DMS53 treated with DMSO at 0.1 percent for 48 hours (cell line): ENCODE data around the gene DRC3.
A peak's percentile ranks its signal among the peaks of the same experiment; 100 is the strongest.

ENCODE experiments used
- DNase-seq: peaks from one replicate; lab custom pipeline; 2025; ENCODE audit not compliant: unreplicated experiment; lab: John Stamatoyannopoulos, UW

DRC3 gene

DNA sequence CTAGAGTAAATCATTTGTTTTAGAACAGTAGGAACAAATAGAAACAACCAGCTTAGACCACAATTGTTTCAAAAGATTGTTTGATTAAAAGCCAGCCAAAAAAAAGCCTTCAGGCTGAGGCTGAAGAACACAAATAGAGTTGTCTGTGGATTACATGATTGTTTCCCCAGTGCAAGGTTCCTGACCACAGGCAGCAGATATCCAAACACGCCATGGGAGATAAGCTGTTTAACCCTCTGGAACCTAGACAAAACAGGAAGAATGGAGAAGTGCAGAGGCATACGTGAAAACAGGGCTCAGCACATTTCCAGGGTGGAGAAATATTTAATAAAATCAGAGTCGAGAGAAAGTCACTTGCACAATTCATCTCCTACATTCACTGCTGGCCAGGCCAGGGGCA lies 45.3 kb downstream of the DRC3 start:
- no peak for DNase-seq

DNA sequence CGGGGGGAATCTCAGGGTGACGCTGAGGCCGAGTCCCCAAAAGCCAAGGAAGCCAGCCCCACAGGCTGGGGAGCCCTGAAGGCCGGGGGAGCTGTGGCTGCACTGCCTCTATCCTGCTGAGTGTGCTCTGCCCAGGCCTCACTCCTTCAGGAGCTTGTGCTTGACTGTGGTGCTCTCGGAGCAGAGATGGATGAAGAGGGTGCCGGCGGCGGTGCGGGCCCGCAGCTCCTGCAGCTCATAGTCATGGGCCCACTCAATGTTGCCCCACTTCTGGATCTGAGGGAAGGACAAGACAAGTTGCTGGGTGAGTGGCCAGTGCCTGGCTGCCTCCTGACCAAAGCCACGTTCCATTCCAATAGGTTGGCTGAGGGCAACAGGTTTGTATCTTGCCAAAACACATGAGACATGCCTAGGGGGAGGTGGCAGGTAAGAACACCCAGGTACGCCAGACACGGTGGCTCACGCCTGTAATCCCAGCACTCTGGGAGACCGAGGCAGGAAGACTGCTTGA lies 45.8 kb downstream of the DRC3 start:
- DNase-seq = no peak

DNA sequence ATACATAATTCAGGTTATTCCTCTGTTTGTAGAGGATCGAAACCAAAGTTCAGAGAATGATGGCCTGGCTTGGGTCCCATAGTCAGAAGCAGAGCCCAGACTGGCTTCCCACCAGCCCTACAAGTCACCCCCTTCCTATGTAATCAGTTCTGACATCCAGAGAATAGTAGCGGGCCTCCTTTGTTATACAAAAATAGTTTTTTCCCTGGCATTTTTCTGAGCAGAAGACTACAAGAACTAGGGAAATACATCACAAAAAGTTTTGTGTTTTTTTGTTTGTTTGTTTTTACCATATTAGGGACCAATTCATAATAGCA lies 47.1 kb downstream of the DRC3 start:
- no peak for DNase-seq

DNA sequence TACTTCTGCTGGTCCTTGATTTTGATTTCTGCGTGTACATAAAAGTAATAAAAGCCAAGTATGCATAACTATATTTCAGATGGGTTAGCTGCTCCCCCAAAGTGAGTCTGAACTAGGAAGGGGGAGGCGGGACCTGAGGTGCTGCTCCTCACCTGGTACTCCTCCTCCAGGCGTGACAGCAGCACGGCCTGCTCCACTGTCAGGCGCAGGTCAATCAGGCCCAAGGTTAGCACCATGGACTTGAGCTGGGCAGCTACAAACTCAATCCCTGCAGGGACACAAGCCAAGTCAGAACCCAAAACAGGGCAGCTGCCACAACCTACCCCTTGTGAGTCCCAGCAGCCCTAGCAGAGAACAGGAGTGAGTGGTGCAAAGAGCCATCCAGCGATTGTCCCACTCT lies 48.3 kb downstream of the DRC3 start:
- no peak for DNase-seq

DNA sequence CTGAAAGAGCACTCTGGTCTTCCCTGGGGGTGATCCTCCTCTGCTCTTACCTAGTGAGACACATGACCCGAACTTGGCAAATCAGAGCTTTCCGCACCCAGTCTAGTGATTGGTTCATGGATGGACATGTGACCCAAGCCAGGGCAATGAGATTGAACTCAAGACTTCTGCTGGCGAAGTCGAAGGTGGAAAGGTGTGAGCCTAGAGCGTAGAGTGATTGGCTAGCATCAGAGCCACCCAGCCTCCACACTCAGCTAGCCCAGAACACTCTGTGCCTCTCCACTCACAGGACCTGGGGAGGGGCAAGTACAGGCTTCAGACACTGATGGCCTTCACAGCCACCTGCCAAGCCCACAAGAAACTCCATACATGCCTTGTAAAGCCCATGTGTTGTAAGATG lies 48.7 kb downstream of the DRC3 start:
- DNase-seq = no peak

- no peak for DNase-seq
Measured at GRCh38 chr17:18025241-18025944, 52.7 kb downstream of the DRC3 start.

- DNase-seq = no peak
Measured at GRCh38 chr17:18025945-18026776, 53.5 kb downstream of the DRC3 start.

DNA sequence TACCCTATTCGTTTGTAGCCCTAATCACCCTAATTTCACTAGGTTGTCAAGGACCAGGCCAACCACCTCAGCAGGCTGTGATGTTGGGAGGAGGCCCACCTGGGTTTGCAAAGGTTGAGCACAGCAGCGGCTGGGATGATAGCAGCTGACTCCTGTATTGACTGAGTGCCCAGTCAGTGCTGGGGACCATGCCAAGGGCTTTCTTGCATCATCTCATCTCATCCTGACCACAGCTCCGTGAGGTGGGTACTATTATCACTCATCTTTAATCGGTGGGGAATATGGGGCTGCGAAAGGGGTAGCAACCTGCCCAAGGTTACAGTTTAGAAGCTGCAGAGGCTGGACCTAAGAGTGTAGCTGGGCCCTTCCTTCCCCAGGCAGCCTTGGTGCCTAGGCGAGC lies 54.6 kb downstream of the DRC3 start:
- DNase-seq = no peak

- no peak for DNase-seq
Measured at GRCh38 chr17:18028114-18028951, 55.7 kb downstream of the DRC3 start.

DNA sequence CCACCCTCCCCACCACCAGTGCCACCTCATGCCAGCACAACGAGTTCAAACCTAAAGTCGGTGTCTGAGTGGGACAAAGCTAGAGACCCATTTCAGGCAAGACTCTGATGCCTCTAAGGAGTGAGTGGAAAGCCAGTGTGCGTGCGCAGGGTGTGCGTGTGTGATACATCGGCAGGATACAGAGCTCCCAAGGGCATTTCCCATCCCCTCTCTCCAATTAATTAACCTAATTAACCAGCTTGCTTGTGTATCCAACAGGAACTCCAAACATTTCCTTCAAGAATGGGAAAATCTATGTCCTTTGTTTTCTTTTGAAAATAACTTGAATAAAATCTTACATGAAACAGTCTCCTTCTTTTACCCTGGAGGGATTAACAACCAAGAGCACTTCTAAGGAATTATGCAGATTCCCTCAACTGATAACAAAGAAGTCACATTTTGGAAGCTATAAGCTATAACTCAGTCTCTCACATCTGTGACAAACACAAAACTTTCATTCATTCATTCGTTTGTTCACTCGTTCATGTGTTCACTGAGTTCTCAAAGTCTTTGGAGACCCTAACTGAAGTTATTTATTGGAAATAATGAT lies 56.4 kb downstream of the DRC3 start:
- no peak for DNase-seq

GRCh38 chr17:18031955-18032354 lies 59.3 kb downstream of the DRC3 start:
- DNase-seq = no peak

- DNase-seq = peak; percentile 73
Measured at GRCh38 chr17:18033442-18034099, 60.9 kb downstream of the DRC3 start.

- DNase-seq = no peak
Measured at GRCh38 chr17:18035704-18036103, 63.0 kb downstream of the DRC3 start.

DNA sequence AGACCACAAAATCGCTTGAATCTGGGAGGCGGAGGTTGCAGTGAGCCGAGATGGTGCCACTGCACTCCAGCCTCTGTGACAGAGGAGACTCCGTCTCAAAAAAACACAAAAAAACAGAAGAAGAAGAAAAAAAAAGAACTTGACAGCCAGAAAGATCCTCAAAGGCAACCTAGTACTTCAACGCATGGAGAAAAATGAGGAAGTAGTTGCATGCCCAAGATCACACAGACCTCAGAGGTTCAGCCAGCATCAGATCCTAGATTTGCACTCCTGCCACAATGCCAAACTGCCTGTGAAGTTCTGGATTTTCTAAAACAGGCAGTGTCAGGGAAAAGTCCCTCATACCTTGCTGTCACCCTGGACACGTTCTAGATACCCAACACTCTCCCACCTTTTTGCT lies 64.8 kb downstream of the DRC3 start:
- no peak for DNase-seq

DNA sequence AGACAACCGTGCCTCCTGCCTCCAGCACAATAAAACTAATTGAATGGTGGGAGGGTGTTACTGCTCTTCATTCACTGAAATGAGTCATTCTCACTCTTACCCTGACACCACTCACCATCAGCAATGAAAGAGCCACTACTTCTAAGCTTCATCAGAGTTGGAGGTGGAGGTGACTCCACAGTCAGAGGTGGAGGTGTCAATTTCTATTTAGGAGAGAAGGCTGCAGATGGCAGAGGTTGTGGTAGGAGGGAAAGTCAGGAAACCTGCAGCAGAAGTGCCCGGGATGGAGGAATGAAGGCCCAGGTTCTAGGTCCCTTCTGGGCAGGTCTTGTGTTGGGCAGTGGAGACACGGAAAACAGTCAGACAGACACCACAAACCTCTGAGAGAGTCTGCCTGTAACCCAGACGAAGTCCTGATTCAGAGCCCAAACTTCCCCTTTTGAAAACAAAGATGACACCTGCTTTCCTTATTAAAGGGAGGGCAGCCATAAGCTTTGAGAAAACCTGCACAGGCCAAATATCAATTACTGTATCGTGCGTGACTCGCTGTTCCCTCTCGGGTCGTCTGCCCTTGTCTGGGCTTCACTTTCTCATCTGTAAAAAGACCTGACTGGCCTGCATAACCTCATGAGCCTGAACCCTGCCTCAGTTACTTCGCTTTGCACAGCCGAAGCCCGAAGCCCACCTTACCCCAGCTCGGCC lies 65.6 kb downstream of the DRC3 start:
- DNase-seq = no peak

GRCh38 chr17:18038861-18039534 lies 66.3 kb downstream of the DRC3 start, which contains the start of the genes ATPAF2 and GID4:
TSS of gene ATPAF2 (minus strand) at chr17:18039168. CDS start at chr17:18039013, 155 bp downstream.
TSS of gene GID4 (plus strand) at chr17:18039408. CDS start at chr17:18039465, 57 bp downstream.
- peak; percentile 88 for DNase-seq

DNA sequence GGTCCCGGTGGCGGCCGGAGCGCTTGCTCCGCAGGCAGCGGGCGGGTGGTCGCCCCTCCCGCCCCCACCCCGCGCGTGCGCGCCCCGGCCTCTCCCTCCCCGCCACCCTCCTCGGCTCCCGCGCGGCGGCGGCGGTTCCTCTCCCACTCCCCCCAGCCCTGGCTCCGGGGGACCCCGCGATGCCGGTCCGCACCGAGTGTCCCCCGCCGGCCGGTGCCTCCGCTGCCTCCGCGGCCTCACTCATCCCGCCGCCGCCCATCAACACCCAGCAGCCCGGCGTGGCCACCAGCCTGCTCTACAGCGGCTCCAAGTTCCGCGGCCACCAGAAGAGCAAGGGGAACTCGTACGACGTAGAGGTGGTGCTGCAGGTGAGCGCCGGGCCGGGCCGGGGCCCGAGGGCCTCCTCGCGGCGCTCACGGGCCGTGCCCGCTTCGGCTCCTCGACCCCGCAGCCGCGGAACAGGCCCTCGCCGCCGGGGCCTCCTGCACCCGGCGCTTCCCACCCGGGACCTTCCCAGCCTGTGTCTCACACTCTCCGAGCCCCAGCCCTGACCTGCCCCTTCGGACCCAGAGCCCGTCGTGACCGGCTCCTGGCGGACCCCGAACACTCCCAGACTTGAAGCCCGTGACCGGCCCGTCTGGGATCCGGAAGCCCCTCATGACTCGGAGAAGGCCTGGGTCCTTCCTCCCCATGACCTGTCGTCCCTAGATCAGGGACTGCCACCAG lies 67.0 kb downstream of the DRC3 start:
- no peak for DNase-seq

DNA sequence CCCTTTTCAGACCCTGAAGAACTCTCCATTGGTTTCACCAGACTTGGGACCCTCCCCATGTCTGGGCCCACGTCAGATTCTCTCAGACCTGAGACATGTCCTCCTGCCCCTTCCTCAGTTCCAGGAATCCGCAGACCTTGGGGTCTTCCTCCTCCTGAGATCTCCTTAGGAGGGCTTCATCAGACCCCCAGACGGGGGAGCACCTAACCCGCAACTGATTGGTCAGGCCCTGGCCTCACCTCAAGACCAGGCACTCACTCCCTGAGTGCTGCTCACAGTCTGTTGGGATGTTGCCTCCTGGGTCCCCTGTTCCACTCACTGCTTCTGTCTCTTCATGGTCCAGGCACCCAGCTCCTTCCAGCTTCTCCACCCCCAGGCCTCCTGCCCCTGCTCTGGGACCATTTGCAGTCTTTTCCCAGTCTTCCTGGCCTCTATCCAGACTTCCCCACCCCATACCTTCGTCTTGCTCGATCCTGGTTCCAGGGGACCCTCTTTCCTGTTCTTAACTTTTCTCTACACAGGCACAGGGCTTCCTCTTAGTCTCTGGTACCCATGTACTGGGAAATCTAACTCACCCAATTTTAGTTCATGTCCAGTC lies 67.7 kb downstream of the DRC3 start:
- DNase-seq = no peak
